Coronary artery (tissue), 2 donors: Measurements from ENCODE around the gene PKD1L1.

Experiments
- DNase-seq: peaks from one replicate; pipeline ENCODE4 v3.0.0-alpha.2; 2017; ENCODE audit warnings: low spot score
- H3K27ac ChIP-seq, 2 donors: fragments of 200-600 bp; sonication (generic); one replicate each; pipeline ENCODE4 v1.5.1; 2016 to 2019
- H3K4me3 ChIP-seq: fragments of 200-600 bp; sonication (generic); 2 replicates; pipeline ENCODE4 v1.5.1; 2016; ENCODE audit warnings: mild to moderate bottlenecking, moderate library complexity
- TF ChIP-seq, protein P1 (sequence below): fragments of 200-600 bp; sonication (generic); IDR thresholded peaks from one replicate; pipeline ENCODE4 v1.5.1; 2019; ENCODE audit warnings: antibody characterized with exemption

PKD1L1 gene

DNA sequence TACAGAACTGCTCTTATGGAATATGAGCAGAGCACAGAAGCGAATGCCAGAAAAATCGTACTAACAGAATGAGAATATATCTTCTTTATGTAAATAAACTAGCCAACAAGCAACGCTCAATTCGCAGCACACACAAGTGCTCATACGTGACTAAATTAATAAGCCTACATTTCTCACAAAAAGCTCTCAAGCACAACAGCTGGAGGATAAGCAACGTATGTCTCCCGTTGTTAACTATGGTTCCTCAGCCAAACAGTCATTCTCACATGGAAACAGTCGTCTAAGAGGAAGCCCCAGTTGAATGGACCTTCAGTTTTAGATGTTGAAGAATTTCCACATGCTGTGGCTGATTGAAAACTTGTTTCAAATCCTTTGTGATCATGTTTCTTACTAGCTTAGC is 110.4 kb downstream of the PKD1L1 start:
- TF ChIP-seq, protein P1, sequence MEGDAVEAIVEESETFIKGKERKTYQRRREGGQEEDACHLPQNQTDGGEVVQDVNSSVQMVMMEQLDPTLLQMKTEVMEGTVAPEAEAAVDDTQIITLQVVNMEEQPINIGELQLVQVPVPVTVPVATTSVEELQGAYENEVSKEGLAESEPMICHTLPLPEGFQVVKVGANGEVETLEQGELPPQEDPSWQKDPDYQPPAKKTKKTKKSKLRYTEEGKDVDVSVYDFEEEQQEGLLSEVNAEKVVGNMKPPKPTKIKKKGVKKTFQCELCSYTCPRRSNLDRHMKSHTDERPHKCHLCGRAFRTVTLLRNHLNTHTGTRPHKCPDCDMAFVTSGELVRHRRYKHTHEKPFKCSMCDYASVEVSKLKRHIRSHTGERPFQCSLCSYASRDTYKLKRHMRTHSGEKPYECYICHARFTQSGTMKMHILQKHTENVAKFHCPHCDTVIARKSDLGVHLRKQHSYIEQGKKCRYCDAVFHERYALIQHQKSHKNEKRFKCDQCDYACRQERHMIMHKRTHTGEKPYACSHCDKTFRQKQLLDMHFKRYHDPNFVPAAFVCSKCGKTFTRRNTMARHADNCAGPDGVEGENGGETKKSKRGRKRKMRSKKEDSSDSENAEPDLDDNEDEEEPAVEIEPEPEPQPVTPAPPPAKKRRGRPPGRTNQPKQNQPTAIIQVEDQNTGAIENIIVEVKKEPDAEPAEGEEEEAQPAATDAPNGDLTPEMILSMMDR: no peak
- no peak for DNase-seq
- no peak overlapping the region for H3K27ac ChIP-seq
- no peak overlapping the region for H3K4me3 ChIP-seq

DNA sequence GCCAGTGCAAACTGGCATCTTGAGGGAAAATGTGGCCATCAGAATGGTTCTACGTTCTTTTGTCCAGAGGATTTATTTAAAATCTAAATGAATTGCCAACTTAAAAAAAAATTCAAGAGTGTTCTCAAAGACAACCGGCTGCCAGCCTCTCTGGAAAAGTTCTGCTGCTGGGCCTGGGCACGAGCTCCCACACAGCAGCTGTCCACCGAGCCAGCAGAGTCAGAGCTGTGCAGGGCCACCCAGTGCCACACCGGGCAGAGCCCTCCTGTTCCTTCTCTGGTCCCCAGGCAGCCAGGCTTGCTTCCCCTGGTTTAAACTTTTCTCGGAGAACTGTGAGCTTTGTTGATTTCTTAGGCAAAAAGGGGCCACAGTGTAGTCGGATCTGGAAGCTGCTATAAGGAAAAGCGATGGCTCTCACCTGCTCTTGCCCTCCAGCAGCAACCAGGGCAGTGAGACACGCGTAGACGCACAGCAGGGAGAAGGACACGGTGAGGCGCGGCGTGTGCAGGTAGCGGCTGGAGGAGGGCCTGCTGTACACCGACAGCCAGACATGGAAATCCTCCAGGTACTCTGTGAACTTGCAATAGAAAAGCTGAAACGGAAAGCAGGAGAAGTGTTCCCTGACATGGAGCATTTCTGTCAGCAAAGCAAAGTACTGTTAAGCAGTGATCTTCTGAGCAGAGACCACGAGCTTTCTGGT is 111.6 kb downstream of the PKD1L1 start:
- no peak for DNase-seq
- Histone ChIP-seq H3K27ac (no peak overlapping the region), H3K4me3 (no peak overlapping the region)
- TF ChIP-seq, protein P1: no peak

DNA sequence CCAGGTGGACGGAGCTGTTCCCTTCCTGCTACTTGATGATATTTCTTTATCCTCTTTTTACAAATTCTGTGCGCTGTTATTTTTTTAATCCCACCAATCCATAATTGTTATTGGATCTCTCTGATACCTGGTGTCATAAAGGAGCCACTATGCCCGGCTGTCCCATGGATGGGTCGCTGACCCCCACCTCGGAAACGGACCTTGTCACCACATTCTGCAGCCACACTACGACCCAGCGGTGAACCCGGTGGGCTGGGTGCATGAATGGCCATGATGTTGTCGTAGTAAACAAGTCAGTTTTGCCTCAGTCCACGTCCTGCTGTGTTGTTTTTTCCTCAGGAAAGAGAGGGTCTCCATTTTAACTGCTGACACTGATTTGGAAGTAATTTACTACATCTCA is 112.2 kb downstream of the PKD1L1 start:
- TF ChIP-seq, protein P1: no peak

DNA sequence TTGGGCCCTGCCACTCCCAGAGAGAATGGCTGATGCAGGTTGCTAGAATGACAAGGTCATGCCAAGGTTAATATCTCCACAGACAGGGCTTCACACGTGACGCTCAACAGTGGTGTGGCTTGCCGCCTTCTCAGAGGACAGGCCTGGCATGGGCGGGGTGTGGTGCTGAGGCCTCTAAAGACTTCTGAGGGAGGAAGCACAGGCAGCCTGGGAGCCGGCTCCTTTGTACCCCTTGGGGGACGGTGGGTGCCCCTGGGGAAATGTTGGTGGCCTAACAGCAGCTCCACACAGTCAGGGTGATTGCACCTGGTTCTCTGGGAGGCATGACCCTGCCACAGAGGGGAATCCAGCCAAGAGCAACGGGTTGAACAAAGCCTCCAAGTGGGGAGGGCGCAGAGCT is 115.1 kb downstream of the PKD1L1 start:
- DNase-seq: no peak
- TF ChIP-seq, protein P1: no peak
- no peak overlapping the region for H3K27ac ChIP-seq
- no peak overlapping the region for H3K4me3 ChIP-seq

More for the DNA sequence above, 112.2 kb downstream of the PKD1L1 start:
- Histone ChIP-seq H3K4me3 (no peak overlapping the region), H3K27ac (no peak overlapping the region)
- no peak for DNase-seq

DNA sequence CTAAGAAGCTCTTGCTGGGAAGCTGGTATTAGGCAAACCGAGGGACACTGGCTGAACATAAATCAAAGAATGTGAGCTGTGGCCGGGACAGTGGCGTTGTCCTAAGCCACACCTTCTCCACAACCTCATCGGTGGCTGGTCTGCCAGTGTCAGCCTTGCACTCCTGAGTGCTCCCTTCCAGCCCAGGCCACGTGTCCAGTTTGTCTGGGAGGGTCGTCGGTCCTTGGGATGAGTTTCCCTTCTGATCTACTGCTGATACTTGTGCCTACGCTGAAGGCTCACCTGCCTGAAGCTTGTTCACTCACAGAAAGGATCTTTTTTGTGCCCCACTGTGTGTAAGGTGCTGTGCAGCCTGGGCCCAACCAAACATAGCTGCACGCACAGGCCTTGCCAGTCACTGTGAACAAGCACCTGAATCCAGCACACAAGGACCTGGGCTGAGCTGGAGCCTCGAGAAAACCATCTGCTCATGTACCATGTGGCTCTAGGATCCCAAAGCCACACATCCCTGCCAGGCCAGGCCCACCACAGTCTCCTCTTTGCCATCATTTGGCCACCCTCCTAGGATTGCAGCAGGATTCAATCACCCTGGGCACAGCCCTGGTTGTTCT is 116.1 kb downstream of the PKD1L1 start:
- TF ChIP-seq, protein P1: no peak
- H3K4me3 ChIP-seq: no peak overlapping the region
- no peak for DNase-seq
- no peak overlapping the region for H3K27ac ChIP-seq

DNA sequence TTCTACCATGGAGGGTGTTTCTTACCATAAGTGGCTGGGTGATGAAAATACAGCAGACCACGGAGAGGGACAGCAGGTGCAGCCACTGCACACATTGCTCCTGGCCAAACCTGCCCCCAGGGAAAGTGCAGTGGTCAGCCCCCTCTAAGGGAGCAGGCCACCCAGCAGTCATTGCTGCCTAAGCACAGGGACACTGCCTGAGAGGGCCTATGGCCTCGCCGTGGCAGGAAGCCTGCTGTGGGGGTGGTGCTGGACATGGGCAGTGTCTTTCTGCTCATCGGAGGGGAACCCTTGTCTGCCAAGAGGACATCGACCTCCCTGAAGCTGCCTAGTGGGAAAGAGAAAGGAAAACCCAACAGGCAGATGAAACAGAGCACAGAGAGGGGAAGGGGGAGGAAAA is 118.3 kb downstream of the PKD1L1 start:
- Histone ChIP-seq H3K27ac (no peak overlapping the region), H3K4me3 (no peak overlapping the region)
- TF ChIP-seq, protein P1: no peak
- DNase-seq: no peak

DNA sequence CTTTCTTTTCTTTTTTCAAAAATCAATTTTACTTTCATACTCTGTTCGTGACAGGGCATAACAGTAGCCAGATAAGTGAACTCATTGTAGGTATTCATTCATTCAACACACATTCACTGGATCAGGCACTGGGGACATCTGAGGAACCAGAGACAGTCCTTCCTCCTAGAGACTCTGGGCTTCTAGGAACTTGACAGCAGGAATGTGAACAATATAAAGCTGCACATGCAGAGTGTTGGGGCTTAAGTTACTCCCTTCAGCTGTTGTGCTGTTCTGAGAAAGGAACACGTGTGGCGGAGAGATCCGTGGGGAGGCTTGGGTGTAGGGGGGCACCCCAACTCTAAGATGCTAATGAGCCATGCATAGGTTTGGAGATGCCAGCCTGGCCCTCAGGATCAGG is 120.4 kb downstream of the PKD1L1 start:
- Histone ChIP-seq H3K27ac (no peak overlapping the region), H3K4me3 (no peak overlapping the region)
- TF ChIP-seq, protein P1: no peak
- no peak for DNase-seq
